ENCODE measurements around the gene SMIM14.
"Not testable (repeated sequence)": the region's sequence is repeated elsewhere in the genome, so short reads cannot be mapped to it uniquely, and the experiment has no call there.

DNA sequence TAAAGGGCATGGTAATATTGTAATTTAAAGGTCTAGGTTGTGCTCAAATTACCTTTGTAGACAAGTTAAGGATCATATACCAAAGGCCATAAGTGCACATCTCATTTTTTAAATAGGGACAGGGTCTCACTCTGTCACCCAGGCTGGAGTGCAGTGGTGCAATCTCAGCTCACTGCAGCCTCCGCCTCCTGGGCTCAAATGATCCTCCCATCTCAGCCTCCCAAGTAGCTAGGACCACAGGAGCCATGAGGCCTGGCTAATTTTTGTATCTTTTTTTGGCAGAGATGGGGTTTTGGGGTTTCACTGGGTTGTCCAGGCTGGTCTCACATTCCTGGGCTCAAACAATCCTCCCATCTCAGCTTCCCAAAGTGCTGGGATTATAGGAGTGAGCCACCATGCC is 124.4 kb downstream of the SMIM14 start:
- TF ChIP-seq YY1 (IDR thresholded peaks at IDR 0.05; ENCODE audit: insufficient read depth, insufficient read length); SUZ12 (IDR thresholded peaks at IDR 0.05; ENCODE audit: extremely low read depth, insufficient read depth, insufficient read length); ZNF274 (IDR thresholded peaks at IDR 0.05; ENCODE audit: low read depth, low read length): not testable (repeated sequence)
